K562 (cell line): ENCODE measurements around the gene SRL. TPM values are rescaled to one million over a fixed set of nuclear protein-coding genes. Genes with fewer than 3 reads are reported as not detected.

Experiments
- ATAC-seq: fragments of 200-7000 bp; cut with Tn5 transposase; 3 replicates; pipeline ENCODE4 v1.9.1; 2020; ENCODE audit warnings: moderate library complexity
- BruUV-seq: library from RNA; stranded (reverse); fragments of 400-500 nt; replicated peaks from 2 replicates; lab custom pipeline; 2021; lab: Mats Ljungman, UMichigan
- CTCF ChIA-PET: fragments of 300-600 bp; formaldehyde crosslinking; extraction: SDS; loops from one replicate; lab custom pipeline; 2021; ENCODE audit warnings: low intra/inter-chr PET ratio; lab: Yijun Ruan, JAX
- POLR2A ChIA-PET: fragments of 300-600, 350-650 bp; sonication (Branson Sonifier 250); formaldehyde crosslinking; extraction: SDS; loops from one replicate; lab custom pipeline; 2021; ENCODE audit warnings: antibody characterized with exemption, inconsistent platforms; lab: Yijun Ruan, JAX
- DNase-seq, 4 experiments: peaks; one replicate each; pipeline versions ENCODE4 v3.0.0 to v3.0.0-alpha.2; 2011 to 2018; ENCODE audit warnings: low spot score in 3 of 4, mixed read lengths in 3 of 4; ENCODE audit errors: extremely low read depth in 1 of 4
- FAIRE-seq: peaks from 2 replicates; lab custom pipeline; 2011; peaks lifted over from hg19 to GRCh38; lab: Jason Lieb, UNC
- H2AFZ ChIP-seq: 2 replicates; pipeline ENCODE4 v1.6.0; 2011; ENCODE audit warnings: low read depth, low read length, control low read depth, inconsistent platforms
- H3K27ac ChIP-seq: fragments of 200-600 bp; 3 replicates; pipeline ENCODE4 v1.8.0; 2011; ENCODE audit warnings: low read depth, mild to moderate bottlenecking, control low read depth, inconsistent platforms, low read length, moderate library complexity, mixed read lengths; ENCODE audit errors: extremely low read depth
- H3K27me3 ChIP-seq, 2 experiments: fragments of 300-600 bp in 1 of 2; 2 replicates in 1 of 2; 3 replicates in 1 of 2; pipeline versions ENCODE4 v1.6.0 to v1.8.0; 2011; ENCODE audit warnings: inconsistent platforms in 2 of 2, low read length in 2 of 2, mild to moderate bottlenecking in 1 of 2, mixed read lengths in 1 of 2, moderate library complexity in 1 of 2; ENCODE audit not compliant: control insufficient read depth in 2 of 2, insufficient read depth in 2 of 2
- H3K36me3 ChIP-seq: fragments of 300-600 bp; 3 replicates; pipeline ENCODE4 v1.8.0; 2011; ENCODE audit warnings: mild to moderate bottlenecking, low read length, inconsistent platforms; ENCODE audit not compliant: control insufficient read depth, insufficient read depth
- H3K4me1 ChIP-seq, 2 experiments: fragments of 200-600 bp in 1 of 2; replicated peaks in 1 of 2; 2 replicates in 1 of 2; 3 replicates in 1 of 2; pipeline versions ENCODE4 v1.5.1 to v1.8.0; 2011; ENCODE audit warnings: inconsistent platforms in 2 of 2, low read length in 2 of 2, mild to moderate bottlenecking in 1 of 2, mixed read lengths in 1 of 2, moderate library complexity in 1 of 2; ENCODE audit not compliant: control insufficient read depth in 2 of 2, insufficient read depth in 2 of 2
- H3K4me2 ChIP-seq: 2 replicates; pipeline ENCODE4 v1.6.1; 2011; ENCODE audit warnings: low read length, control low read depth, inconsistent platforms, mixed read lengths; ENCODE audit not compliant: insufficient read depth
- H3K4me3 ChIP-seq: fragments of 200-600 bp; sonication (generic), shearing (Covaris generic); 2 replicates; pipeline ENCODE4 v1.5.1; 2016; ENCODE audit warnings: control low read depth, inconsistent platforms
- H3K79me2 ChIP-seq: fragments of 200-600 bp; 3 replicates; pipeline ENCODE4 v1.8.0; 2011; ENCODE audit warnings: low read length, inconsistent platforms; ENCODE audit not compliant: control insufficient read depth, insufficient read depth
- H3K9ac ChIP-seq, 2 experiments: 2 replicates each; pipeline versions ENCODE4 v1.6.0 to v1.6.1; 2011; ENCODE audit warnings: low read depth in 2 of 2, low read length in 2 of 2, control low read depth in 1 of 2, inconsistent platforms in 1 of 2, mild to moderate bottlenecking in 1 of 2, mixed read lengths in 1 of 2; ENCODE audit not compliant: insufficient read depth in 1 of 2
- H3K9me1 ChIP-seq: one replicate; pipeline ENCODE4 v1.6.0; 2011; ENCODE audit warnings: inconsistent platforms, mild to moderate bottlenecking, low read length, moderate library complexity; ENCODE audit not compliant: control insufficient read depth, insufficient read depth
- H3K9me3 ChIP-seq: replicated peaks from 2 replicates; pipeline ENCODE4 v1.5.1; 2011; ENCODE audit warnings: low read depth, low read length, inconsistent platforms; ENCODE audit not compliant: control insufficient read depth, insufficient read depth
- H4K20me1 ChIP-seq: replicated peaks from 2 replicates; pipeline ENCODE4 v1.6.1; 2011; ENCODE audit warnings: low read length, inconsistent platforms, mixed read lengths; ENCODE audit not compliant: control insufficient read depth, insufficient read depth
- CBX2 ChIP-seq: fragments of 200-600 bp; sonication (generic); IDR thresholded peaks from one replicate; pipeline ENCODE4 v1.6.1; 2012; ENCODE audit warnings: mild to moderate bottlenecking, low read length, inconsistent platforms; ENCODE audit not compliant: insufficient read depth, poor library complexity, severe bottlenecking
- CBX5 ChIP-seq: IDR thresholded peaks from 2 replicates; pipeline ENCODE4 v1.6.1; 2014; ENCODE audit warnings: low read depth, borderline replicate concordance
- MAFF ChIP-seq: IDR thresholded peaks from 2 replicates; pipeline ENCODE4 v1.6.1; 2012; ENCODE audit warnings: low read length, improper control_type of control experiment
- MECOM ChIP-seq: fragments of 250-450 bp; sonication (Bioruptor Pico); IDR thresholded peaks from 2 replicates; pipeline ENCODE4 v1.8.0; 2022; ENCODE audit warnings: inconsistent platforms
- POLR2AphosphoS2 ChIP-seq: IDR thresholded peaks from 2 replicates; pipeline ENCODE4 v1.6.1; 2012; ENCODE audit warnings: low read length, improper control_type of control experiment
- SMC3 ChIP-seq: conservative IDR thresholded peaks from 2 replicates; pipeline ENCODE4 v1.6.1; 2011; ENCODE audit warnings: low read depth, low read length, improper control_type of control experiment; ENCODE audit not compliant: insufficient read depth
- SP2 ChIP-seq: IDR thresholded peaks from 2 replicates; pipeline ENCODE4 v1.6.1; 2011; ENCODE audit warnings: mild to moderate bottlenecking, low read depth, low read length, moderate library complexity; ENCODE audit not compliant: poor library complexity, severe bottlenecking; ENCODE audit errors: extremely low read depth
- WGBS: fragments of 100-300 bp; shearing (Covaris generic); methylation state at CpG from one replicate; pipeline ENCODE4 v1.1.6; 2016; ENCODE audit warnings: low coverage, mixed read lengths; ENCODE audit not compliant: insufficient coverage; ENCODE audit errors: missing lambda C conversion rate; 5-methylcytosine and 5-hydroxymethylcytosine counted together
- in situ Hi-C: fragments of 300-500 bp; cut with MboI; formaldehyde crosslinking; loops from 4 replicates; pipeline ENCODE4 v1.15.0; 2018; ENCODE audit warnings: inconsistent platforms, mixed read lengths
- intact Hi-C: fragments of 100-400 bp; cut with micrococcal nuclease; formaldehyde crosslinking; loops from 2 replicates; pipeline ENCODE4 v1.14.2; 2022
- polyA plus RNA-seq, 8 experiments: library from polyadenylated mRNA; depleted of rRNA in 4 of 8; stranded (reverse) in 5 of 8; unstranded in 3 of 8; fragments of >200 nt; fragmentation: Nextera tagmentation in 2 of 8; fragmentation: Illumina TruSeq in 1 of 8; extraction: Ambion mirVana in 2 of 8; extraction: Trizol in 1 of 8; gene quantifications; 2 replicates each; pipeline versions ENCODE4 v1.2.1 to v1.2.3, GENCODE V29; 2011 to 2014; ENCODE audit warnings: inconsistent platforms in 1 of 8, missing spikeins in 1 of 8
- total RNA-seq, 7 experiments: library from RNA; depleted of rRNA in 6 of 7; stranded (reverse); fragments of >200 nt in 6 of 7; fragmentation: Illumina TruSeq in 2 of 7; extraction: Trizol in 2 of 7; gene quantifications; 2 replicates each; pipeline versions ENCODE4 v1.2.1 to v1.2.3, GENCODE V29; 2011 to 2021; ENCODE audit warnings: low replicate concordance in 1 of 7
- TF ChIP-seq, protein P1 (sequence below): fragments of 450-650 bp; formaldehyde crosslinking; IDR thresholded peaks from 2 replicates; pipeline ENCODE4 v1.4.0; 2020; ENCODE audit warnings: mild to moderate bottlenecking, mixed read lengths
- TF ChIP-seq, protein P2 (sequence below): fragments of 250-450 bp; sonication (Bioruptor Pico); IDR thresholded peaks from 2 replicates; pipeline ENCODE4 v1.9.0; 2021; ENCODE audit warnings: mild to moderate bottlenecking, inconsistent platforms
- TF ChIP-seq, protein P3 (sequence below): fragments of 250-450 bp; sonication (Bioruptor Pico); IDR thresholded peaks from 2 replicates; pipeline ENCODE4 v1.4.0; 2020; ENCODE audit warnings: mild to moderate bottlenecking, moderate library complexity
- TF ChIP-seq, protein P4 (sequence below): IDR thresholded peaks from 2 replicates; pipeline ENCODE4 v1.6.1; 2016; ENCODE audit warnings: missing genetic modification characterization, missing compliant biosample characterization

The SRL gene
- total and polyA plus RNA-seq, 9 of the 15 experiments (the other 6 are each of a cell fraction or from before 2014, with no cell fraction given), result 0.01 TPM; not detected in 8

DNA sequence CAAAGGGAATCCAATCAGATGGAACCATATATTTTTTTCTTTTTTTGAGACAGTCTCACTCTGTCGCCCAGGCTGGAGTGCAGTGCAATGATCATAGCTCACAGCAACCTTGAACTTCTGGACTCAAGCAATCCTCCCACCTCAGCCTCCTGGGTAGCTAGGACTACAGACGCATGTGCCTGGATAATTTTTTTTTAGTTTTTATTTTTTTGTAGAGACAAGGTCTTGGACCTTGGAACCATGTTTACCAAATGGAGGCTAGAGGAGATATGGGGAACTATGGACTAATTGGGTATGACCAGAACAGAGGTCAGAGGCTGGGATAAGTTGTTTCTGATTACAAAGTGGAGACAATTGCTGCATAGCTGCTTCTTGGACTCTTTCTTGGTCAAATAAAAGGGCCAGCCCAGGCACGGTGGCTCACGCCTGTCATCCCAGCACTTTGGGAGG, 84.5 kb downstream of the SRL start:
- H3K79me2 ChIP-seq, result no peaks in the 10 kb centered on the region
- H3K36me3 ChIP-seq, result no peaks in the 10 kb centered on the region
- intact Hi-C loops, result no loop called here
- ATAC-seq (no peak), FAIRE-seq (no peak)
- no peak overlapping the region for H3K4me2 ChIP-seq
- no peak overlapping the region for H3K27ac ChIP-seq
- no peaks in the 10 kb centered on the region for H4K20me1 ChIP-seq
- H3K4me3 ChIP-seq, result no peak overlapping the region
- 0% methylated on average over 4 of the region's 4 CpGs for WGBS
- H3K9me1 ChIP-seq, result no peaks in the 10 kb centered on the region
- no TSS peak for BruUV-seq
- H3K4me1 ChIP-seq, result no peaks in the 10 kb centered on the region; a peak in 1 of 5 replicates
- H3K9ac ChIP-seq, result no peak overlapping the region
- no peaks in the 10 kb centered on the region for H3K9me3 ChIP-seq
- TF ChIP-seq SMC3 (no peak), MECOM (CRISPR knock-in tag) (no peak), SP2 (no peak), CBX5 (no peak), CBX2 (no peak), MAFF (no peak), POLR2AphosphoS2 (no peak)
- TF ChIP-seq, protein P1, sequence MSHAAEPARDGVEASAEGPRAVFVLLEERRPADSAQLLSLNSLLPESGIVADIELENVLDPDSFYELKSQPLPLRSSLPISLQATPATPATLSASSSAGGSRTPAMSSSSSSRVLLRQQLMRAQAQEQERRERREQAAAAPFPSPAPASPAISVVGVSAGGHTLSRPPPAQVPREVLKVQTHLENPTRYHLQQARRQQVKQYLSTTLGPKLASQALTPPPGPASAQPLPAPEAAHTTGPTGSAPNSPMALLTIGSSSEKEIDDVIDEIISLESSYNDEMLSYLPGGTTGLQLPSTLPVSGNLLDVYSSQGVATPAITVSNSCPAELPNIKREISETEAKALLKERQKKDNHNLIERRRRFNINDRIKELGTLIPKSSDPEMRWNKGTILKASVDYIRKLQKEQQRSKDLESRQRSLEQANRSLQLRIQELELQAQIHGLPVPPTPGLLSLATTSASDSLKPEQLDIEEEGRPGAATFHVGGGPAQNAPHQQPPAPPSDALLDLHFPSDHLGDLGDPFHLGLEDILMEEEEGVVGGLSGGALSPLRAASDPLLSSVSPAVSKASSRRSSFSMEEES (CRISPR knock-in tag), result no peak
- TF ChIP-seq, protein P2, sequence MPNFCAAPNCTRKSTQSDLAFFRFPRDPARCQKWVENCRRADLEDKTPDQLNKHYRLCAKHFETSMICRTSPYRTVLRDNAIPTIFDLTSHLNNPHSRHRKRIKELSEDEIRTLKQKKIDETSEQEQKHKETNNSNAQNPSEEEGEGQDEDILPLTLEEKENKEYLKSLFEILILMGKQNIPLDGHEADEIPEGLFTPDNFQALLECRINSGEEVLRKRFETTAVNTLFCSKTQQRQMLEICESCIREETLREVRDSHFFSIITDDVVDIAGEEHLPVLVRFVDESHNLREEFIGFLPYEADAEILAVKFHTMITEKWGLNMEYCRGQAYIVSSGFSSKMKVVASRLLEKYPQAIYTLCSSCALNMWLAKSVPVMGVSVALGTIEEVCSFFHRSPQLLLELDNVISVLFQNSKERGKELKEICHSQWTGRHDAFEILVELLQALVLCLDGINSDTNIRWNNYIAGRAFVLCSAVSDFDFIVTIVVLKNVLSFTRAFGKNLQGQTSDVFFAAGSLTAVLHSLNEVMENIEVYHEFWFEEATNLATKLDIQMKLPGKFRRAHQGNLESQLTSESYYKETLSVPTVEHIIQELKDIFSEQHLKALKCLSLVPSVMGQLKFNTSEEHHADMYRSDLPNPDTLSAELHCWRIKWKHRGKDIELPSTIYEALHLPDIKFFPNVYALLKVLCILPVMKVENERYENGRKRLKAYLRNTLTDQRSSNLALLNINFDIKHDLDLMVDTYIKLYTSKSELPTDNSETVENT (CRISPR knock-in tag), result no peak
- TF ChIP-seq, protein P3, sequence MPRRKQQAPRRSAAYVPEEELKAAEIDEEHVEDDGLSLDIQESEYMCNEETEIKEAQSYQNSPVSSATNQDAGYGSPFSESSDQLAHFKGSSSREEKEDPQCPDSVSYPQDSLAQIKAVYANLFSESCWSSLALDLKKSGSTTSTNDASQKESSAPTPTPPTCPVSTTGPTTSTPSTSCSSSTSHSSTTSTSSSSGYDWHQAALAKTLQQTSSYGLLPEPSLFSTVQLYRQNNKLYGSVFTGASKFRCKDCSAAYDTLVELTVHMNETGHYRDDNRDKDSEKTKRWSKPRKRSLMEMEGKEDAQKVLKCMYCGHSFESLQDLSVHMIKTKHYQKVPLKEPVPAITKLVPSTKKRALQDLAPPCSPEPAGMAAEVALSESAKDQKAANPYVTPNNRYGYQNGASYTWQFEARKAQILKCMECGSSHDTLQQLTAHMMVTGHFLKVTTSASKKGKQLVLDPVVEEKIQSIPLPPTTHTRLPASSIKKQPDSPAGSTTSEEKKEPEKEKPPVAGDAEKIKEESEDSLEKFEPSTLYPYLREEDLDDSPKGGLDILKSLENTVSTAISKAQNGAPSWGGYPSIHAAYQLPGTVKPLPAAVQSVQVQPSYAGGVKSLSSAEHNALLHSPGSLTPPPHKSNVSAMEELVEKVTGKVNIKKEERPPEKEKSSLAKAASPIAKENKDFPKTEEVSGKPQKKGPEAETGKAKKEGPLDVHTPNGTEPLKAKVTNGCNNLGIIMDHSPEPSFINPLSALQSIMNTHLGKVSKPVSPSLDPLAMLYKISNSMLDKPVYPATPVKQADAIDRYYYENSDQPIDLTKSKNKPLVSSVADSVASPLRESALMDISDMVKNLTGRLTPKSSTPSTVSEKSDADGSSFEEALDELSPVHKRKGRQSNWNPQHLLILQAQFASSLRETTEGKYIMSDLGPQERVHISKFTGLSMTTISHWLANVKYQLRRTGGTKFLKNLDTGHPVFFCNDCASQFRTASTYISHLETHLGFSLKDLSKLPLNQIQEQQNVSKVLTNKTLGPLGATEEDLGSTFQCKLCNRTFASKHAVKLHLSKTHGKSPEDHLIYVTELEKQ (CRISPR knock-in tag), result no peak
- TF ChIP-seq, protein P4, sequence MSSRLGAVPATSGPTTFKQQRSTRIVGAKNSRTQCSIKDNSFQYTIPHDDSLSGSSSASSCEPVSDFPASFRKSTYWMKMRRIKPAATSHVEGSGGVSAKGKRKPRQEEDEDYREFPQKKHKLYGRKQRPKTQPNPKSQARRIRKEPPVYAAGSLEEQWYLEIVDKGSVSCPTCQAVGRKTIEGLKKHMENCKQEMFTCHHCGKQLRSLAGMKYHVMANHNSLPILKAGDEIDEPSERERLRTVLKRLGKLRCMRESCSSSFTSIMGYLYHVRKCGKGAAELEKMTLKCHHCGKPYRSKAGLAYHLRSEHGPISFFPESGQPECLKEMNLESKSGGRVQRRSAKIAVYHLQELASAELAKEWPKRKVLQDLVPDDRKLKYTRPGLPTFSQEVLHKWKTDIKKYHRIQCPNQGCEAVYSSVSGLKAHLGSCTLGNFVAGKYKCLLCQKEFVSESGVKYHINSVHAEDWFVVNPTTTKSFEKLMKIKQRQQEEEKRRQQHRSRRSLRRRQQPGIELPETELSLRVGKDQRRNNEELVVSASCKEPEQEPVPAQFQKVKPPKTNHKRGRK, result no peak
- TF ChIP-seq, all 486 proteins: peak for 0
- ChIA-PET CTCF (no interaction called here), POLR2A (interaction anchor here (1.1 kb wide), 1 partner anchor 12 kb away, joined by 3 read pairs; no protein-coding TSS in a partner anchor)
- Histone ChIP-seq H3K27me3 (peaks cover 22 to 38% of the 10 kb centered on the region in 2 experiments), H2AFZ (no peak overlapping the region)
- in situ Hi-C loops, result no loop called here
- DNase-seq, result no peak
